RWPE1 (cell line): Measurements from ENCODE around the gene ST3GAL3.
A peak's percentile ranks its signal among the peaks of the same experiment; 100 is the strongest.

Experiments used
- CTCF ChIA-PET: fragments of 350-600 bp; sonication (Branson Sonifier 250); formaldehyde crosslinking; extraction: SDS; loops from one replicate; lab custom pipeline; 2021; lab: Yijun Ruan, JAX
- POLR2A ChIA-PET: fragments of 400-600 bp; formaldehyde crosslinking; extraction: SDS; loops from one replicate; lab custom pipeline; 2020; ENCODE audit warnings: antibody characterized with exemption; ENCODE audit not compliant: low non-redundant PET; lab: Yijun Ruan, JAX
- DNase-seq: peaks from one replicate; pipeline ENCODE4 v3.0.0; 2012; ENCODE audit warnings: low spot score
- H3K27ac ChIP-seq: fragments of 450-650 bp; 2 replicates; pipeline ENCODE4 v1.5.1; 2017
- CTCF ChIP-seq: fragments of 450-650 bp; conservative IDR thresholded peaks from 2 replicates; pipeline ENCODE4 v1.5.1; 2017; ENCODE audit warnings: low read depth, mild to moderate bottlenecking

The ST3GAL3 gene

GRCh38 chr1:43836267-43836951, 129.1 kb downstream of the ST3GAL3 start:
- POLR2A ChIA-PET, result no interaction called here
- H3K27ac ChIP-seq, result peak overlapping the region; percentile 76
- no peak for TF ChIP-seq CTCF
- CTCF ChIA-PET, result no interaction called here
- peak; percentile 84 for DNase-seq

- ChIA-PET CTCF (interaction anchor here (0.7 kb wide), 1 partner anchor 76 kb away, joined by 3 read pairs; no protein-coding TSS in a partner anchor), POLR2A (no interaction called here)
- TF ChIP-seq CTCF, result no peak
Observed at GRCh38 chr1:43839056-43839455, 131.7 kb downstream of the ST3GAL3 start.

DNA sequence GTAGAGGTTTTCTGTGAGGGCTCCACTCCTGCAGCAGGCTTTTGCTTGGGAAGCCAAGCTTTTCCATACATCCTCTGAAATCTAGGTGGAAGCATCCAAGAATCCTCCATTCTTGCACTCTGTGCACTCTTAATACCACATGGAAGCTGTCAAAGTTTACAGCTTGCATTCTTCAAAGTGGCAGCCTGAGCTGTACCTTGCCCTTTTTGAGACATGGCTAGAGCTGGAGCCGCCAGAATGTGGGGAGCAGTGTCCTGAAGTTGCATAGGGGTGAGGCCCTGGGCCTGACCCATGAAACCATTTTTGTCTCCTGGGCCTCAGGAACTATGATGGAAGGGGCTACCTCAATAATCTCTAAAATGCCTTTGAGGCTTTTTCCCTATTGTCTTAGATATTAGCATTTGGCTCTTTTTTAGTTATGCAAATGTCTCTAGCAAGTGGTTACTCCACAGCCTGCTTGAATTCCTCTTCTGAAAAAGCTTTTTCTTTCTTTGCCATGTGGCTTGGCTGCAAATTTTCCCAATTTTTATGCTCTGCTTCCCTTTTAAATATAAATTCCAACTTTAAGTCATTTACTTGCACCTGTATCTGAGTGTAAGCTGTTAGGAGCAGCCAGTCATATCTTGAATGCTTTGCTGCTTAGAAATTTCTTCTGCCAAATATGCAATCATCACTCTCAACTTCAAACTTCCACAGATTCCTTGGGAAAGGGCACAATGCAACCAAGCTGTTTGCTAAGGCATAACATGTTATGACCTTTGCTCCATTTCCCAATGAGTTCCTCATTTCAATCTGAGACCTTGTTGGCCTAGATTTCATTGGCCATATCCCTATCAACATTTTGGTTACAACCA, 134.2 kb downstream of the ST3GAL3 start:
- no peak overlapping the region for H3K27ac ChIP-seq
- POLR2A ChIA-PET, result no interaction called here
- CTCF ChIA-PET, result no interaction called here
- TF ChIP-seq CTCF, result no peak
- no peak for DNase-seq

More at GRCh38 chr1:43839056-43839455, 131.7 kb downstream of the ST3GAL3 start:
- peak overlapping the region; percentile 59 for H3K27ac ChIP-seq
- DNase-seq, result no peak

DNA sequence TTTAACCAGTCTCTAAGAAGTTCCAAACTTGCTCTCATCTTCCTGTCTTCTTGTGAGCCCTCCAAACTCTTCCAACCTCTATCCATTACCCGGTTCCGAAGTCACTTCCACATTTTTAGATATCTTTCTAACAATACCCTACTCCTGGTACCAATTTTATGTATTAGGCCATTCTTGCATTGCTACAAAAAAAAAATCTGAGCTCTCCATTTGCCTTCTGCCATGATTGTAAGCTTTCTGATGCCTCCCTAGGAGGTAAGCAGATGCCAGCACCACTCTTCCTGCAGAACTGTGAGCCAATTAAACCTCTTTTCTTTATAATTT, 134.8 kb downstream of the ST3GAL3 start:
- CTCF ChIA-PET, result no interaction called here
- POLR2A ChIA-PET, result no interaction called here
- no peak for DNase-seq
- no peak overlapping the region for H3K27ac ChIP-seq
- TF ChIP-seq CTCF, result no peak

DNA sequence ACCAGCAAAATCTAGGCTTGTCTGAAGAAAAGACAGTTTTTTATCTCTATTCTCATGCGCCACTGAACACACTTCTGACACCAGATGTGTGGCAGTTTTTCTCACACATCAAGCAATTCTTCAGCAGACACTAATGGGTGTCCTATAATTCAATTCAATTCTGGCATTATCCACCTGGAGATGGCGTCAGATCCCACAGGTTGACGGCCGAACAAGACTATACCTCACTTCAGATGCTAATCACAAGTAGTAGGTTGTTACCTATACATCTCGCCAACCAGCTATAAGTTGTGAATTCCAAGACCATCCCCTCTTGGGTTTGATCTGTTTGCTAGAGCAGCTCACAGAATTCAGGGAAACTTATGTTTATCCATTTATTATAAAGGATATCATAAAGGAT, 136.3 kb downstream of the ST3GAL3 start:
- DNase-seq, result no peak
- ChIA-PET CTCF (interaction anchor here (0.6 kb wide), 1 partner anchor 163 kb away, joined by 4 read pairs; no protein-coding TSS in a partner anchor), POLR2A (no interaction called here)
- H3K27ac ChIP-seq, result no peak overlapping the region
- TF ChIP-seq CTCF, result no peak

DNA sequence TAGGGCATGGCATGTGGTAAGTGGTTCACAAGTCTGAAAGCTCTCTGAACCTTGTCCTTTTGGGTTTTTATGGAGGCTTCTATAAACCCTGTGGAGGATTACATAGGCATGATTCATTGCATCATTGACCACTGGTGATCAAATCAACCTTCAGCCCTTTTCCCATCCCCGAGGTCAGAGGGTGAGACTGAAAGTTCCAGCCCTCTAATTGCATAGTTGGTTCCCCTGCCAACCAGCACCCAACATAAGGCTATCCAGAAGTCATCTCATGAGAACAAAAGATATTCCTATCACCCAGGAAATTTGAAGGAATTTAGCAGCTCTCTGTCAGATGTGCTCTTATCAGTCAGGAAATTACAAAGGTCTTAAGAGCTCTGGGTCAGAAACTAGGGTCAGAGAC, 136.8 kb downstream of the ST3GAL3 start:
- ChIA-PET CTCF (interaction anchor here (0.6 kb wide), 1 partner anchor 163 kb away, joined by 4 read pairs; no protein-coding TSS in a partner anchor), POLR2A (interaction anchor here (0.5 kb wide), 1 partner anchor 389 kb away, joined by 3 read pairs; no protein-coding TSS in a partner anchor)
- TF ChIP-seq CTCF, result no peak
- DNase-seq, result no peak
- H3K27ac ChIP-seq, result no peak overlapping the region
